OCI-LY1 (cell line): ENCODE measurements around the gene MTMR8.

Source experiments
- H2AFZ ChIP-seq: fragments of 200-600 bp; sonication (generic), shearing (Covaris generic); 2 replicates; pipeline ENCODE4 v1.6.0; 2014; ENCODE audit warnings: antibody characterized with exemption, mild to moderate bottlenecking, low read length
- H3F3A ChIP-seq: fragments of 200-600 bp; sonication (generic), shearing (Covaris generic); 2 replicates; pipeline ENCODE4 v1.6.0; 2014; ENCODE audit warnings: mild to moderate bottlenecking, antibody characterized with exemption, low read length, moderate library complexity; ENCODE audit not compliant: insufficient read depth
- H3K27ac ChIP-seq: fragments of 200-600 bp; sonication (generic); 2 replicates; pipeline ENCODE4 v1.5.1; 2014; ENCODE audit warnings: low read length, mixed run types, mild to moderate bottlenecking, low read depth; ENCODE audit not compliant: poor library complexity, severe bottlenecking
- H3K27me3 ChIP-seq: fragments of 200-600 bp; sonication (generic); 2 replicates; pipeline ENCODE4 v1.6.0; 2014; ENCODE audit warnings: antibody characterized with exemption, mild to moderate bottlenecking, low read length, moderate library complexity; ENCODE audit not compliant: insufficient read depth
- H3K36me3 ChIP-seq: fragments of 200-600 bp; sonication (generic); 2 replicates; pipeline ENCODE4 v1.6.1; 2014; ENCODE audit warnings: mild to moderate bottlenecking, antibody characterized with exemption, low read length, moderate library complexity, mixed read lengths; ENCODE audit not compliant: insufficient read depth
- H3K4me1 ChIP-seq: fragments of 200-600 bp; sonication (generic); 2 replicates; pipeline ENCODE4 v1.5.1; 2014; ENCODE audit warnings: mild to moderate bottlenecking, low read length, moderate library complexity; ENCODE audit not compliant: insufficient read depth, severe bottlenecking
- H3K4me2 ChIP-seq: fragments of 200-600 bp; sonication (generic), shearing (Covaris generic); 2 replicates; pipeline ENCODE4 v1.6.1; 2014; ENCODE audit warnings: low read length
- H3K4me3 ChIP-seq: fragments of 200-600 bp; sonication (generic); 2 replicates; pipeline ENCODE4 v1.5.1; 2014; ENCODE audit warnings: low read length, low read depth, mild to moderate bottlenecking, mixed read lengths; ENCODE audit not compliant: poor library complexity, severe bottlenecking
- H3K79me2 ChIP-seq: fragments of 200-600 bp; shearing (Covaris generic); 2 replicates; pipeline ENCODE4 v1.6.1; 2016; ENCODE audit warnings: mixed run types, low read length, mixed read lengths; ENCODE audit not compliant: insufficient read depth
- H3K9ac ChIP-seq: fragments of 200-600 bp; sonication (generic), shearing (Covaris generic); 2 replicates; pipeline ENCODE4 v1.6.1; 2014; ENCODE audit warnings: mild to moderate bottlenecking, low read length, mixed read lengths
- H3K9me2 ChIP-seq: fragments of 200-600 bp; sonication (generic), shearing (Covaris generic); 2 replicates; pipeline ENCODE4 v1.6.1; 2014; ENCODE audit warnings: low read depth, mild to moderate bottlenecking, low read length, mixed read lengths
- H3K9me3 ChIP-seq: fragments of 200-600 bp; shearing (Covaris generic); 2 replicates; pipeline ENCODE4 v1.6.1; 2014; ENCODE audit warnings: low read length, mixed read lengths
- H4K20me1 ChIP-seq: fragments of 200-600 bp; sonication (generic), shearing (Covaris generic); 2 replicates; pipeline ENCODE4 v1.6.0; 2016; ENCODE audit warnings: mild to moderate bottlenecking, low read length; ENCODE audit not compliant: insufficient read depth
- CTCF ChIP-seq: fragments of 200-600 bp; sonication (generic), shearing (Covaris generic); IDR thresholded peaks from 2 replicates; pipeline ENCODE4 v1.5.1; 2017; ENCODE audit warnings: mild to moderate bottlenecking, antibody characterized with exemption, low read length, moderate library complexity, mixed read lengths
- EZH2 ChIP-seq: fragments of 200-600 bp; sonication (generic), shearing (Covaris generic); IDR thresholded peaks from 2 replicates; pipeline ENCODE4 v1.8.0; 2017; ENCODE audit warnings: borderline replicate concordance, mixed run types, mild to moderate bottlenecking, antibody characterized with exemption, low read length, moderate library complexity, mixed read lengths

The MTMR8 gene

DNA sequence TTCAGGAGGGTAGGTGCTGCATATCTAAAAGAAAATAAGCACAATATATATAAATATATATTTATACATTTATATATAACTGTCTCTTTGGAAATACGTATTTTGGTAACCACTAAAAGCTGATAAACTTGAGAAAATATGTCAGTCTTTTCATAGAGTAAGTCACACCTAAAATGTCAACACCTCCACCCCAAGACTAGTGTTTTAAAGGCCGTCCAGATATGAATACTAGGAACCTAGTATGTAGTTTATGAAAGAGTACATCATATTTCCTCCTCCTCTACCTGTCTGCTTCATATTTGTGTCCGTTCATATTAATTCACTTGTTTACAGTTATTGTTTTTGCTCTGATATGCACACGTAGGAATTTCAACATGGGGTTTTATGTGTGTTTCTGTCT is 45.2 kb downstream of the MTMR8 start:
- no peaks in the 10 kb centered on the region for H3F3A ChIP-seq
- H3K27me3 ChIP-seq: no peaks in the 10 kb centered on the region
- no peaks in the 10 kb centered on the region for H3K4me1 ChIP-seq
- H3K9ac ChIP-seq: no peak overlapping the region
- TF ChIP-seq EZH2 (no peak), CTCF (no peak)
- no peaks in the 10 kb centered on the region for H3K79me2 ChIP-seq
- no peaks in the 10 kb centered on the region for H3K9me2 ChIP-seq
- H3K4me2 ChIP-seq: no peak overlapping the region
- no peaks in the 10 kb centered on the region; the same call in 1 of the 2 replicates for H3K36me3 ChIP-seq
- no peak overlapping the region for H2AFZ ChIP-seq
- H3K4me3 ChIP-seq: no peak overlapping the region
- no peak overlapping the region for H3K27ac ChIP-seq
- H4K20me1 ChIP-seq: no peaks in the 10 kb centered on the region
- H3K9me3 ChIP-seq: no peaks in the 10 kb centered on the region

GRCh38 chrX:64342811-64343210 is 52.4 kb downstream of the MTMR8 start:
- TF ChIP-seq EZH2 (no peak), CTCF (no peak)
- H3K9me2 ChIP-seq: no peaks in the 10 kb centered on the region
- H3K27ac ChIP-seq: no peak overlapping the region
- H3K4me3 ChIP-seq: no peak overlapping the region
- H3K4me1 ChIP-seq: no peaks in the 10 kb centered on the region
- H3K27me3 ChIP-seq: no peaks in the 10 kb centered on the region
- H3K4me2 ChIP-seq: no peak overlapping the region
- no peaks in the 10 kb centered on the region for H3K79me2 ChIP-seq
- H4K20me1 ChIP-seq: no peaks in the 10 kb centered on the region
- no peaks in the 10 kb centered on the region; the same call in 1 of the 2 replicates for H3K36me3 ChIP-seq
- H2AFZ ChIP-seq: no peak overlapping the region
- H3K9ac ChIP-seq: no peak overlapping the region
- no peaks in the 10 kb centered on the region for H3K9me3 ChIP-seq
- H3F3A ChIP-seq: no peaks in the 10 kb centered on the region

- Histone ChIP-seq H3K9me2 (no peaks in the 10 kb centered on the region), H3K4me3 (no peak overlapping the region), H2AFZ (no peak overlapping the region), H3K79me2 (no peaks in the 10 kb centered on the region), H3K4me2 (no peak overlapping the region), H3K27ac (no peak overlapping the region), H3K9me3 (no peaks in the 10 kb centered on the region), H3F3A (no peaks in the 10 kb centered on the region), H4K20me1 (no peaks in the 10 kb centered on the region), H3K4me1 (no peaks in the 10 kb centered on the region), H3K36me3 (no peaks in the 10 kb centered on the region), H3K27me3 (no peaks in the 10 kb centered on the region), H3K9ac (no peak overlapping the region)
- TF ChIP-seq CTCF (no peak), EZH2 (no peak)
These were observed 57.0 kb downstream of the MTMR8 start for GRCh38 chrX:64338296-64338695.
